Suprapubic skin (tissue), 4 donors: ENCODE measurements around the gene RCOR1. TPM values are rescaled to one million over a fixed set of nuclear protein-coding genes. Genes with fewer than 3 reads are reported as not detected.

Source experiments
- DNase-seq, 2 donors: peaks; one replicate each; pipeline ENCODE4 v3.0.0-alpha.2; 2019; ENCODE audit warnings: low spot score in 2 of 2
- H3K27ac ChIP-seq: fragments of 200-600 bp; sonication (generic); one replicate; pipeline ENCODE4 v1.5.1; 2019
- H3K27me3 ChIP-seq: fragments of 200-600 bp; sonication (generic); one replicate; pipeline ENCODE4 v1.5.1; 2019
- H3K36me3 ChIP-seq: fragments of 200-600 bp; sonication (generic); one replicate; pipeline ENCODE4 v1.5.1; 2019
- H3K4me1 ChIP-seq: fragments of 200-600 bp; sonication (generic); one replicate; pipeline ENCODE4 v1.5.1; 2019
- H3K4me3 ChIP-seq: fragments of 200-600 bp; sonication (generic); one replicate; pipeline ENCODE4 v1.5.1; 2019; ENCODE audit warnings: mild to moderate bottlenecking
- H3K9me3 ChIP-seq: fragments of 200-600 bp; sonication (generic); one replicate; pipeline ENCODE4 v1.5.1; 2019
- EP300 ChIP-seq: sonication (generic); formaldehyde crosslinking; IDR thresholded peaks from one replicate; pipeline ENCODE4 v1.6.1; 2017; ENCODE audit warnings: antibody characterized with exemption
- POLR2A ChIP-seq, 2 donors: fragments of 450-650 bp; IDR thresholded peaks; one replicate each; pipeline ENCODE4 v1.6.1; 2017; ENCODE audit warnings: antibody characterized with exemption in 2 of 2, mild to moderate bottlenecking in 2 of 2, moderate library complexity in 2 of 2
- POLR2AphosphoS5 ChIP-seq, 3 donors: sonication (generic); formaldehyde crosslinking; IDR thresholded peaks; one replicate each; pipeline ENCODE4 v1.6.1; 2017; ENCODE audit warnings: antibody characterized with exemption in 3 of 3
- WGBS: methylation state at CpG from one replicate; pipeline ENCODE4 v1.1.5; 2018; 5-methylcytosine and 5-hydroxymethylcytosine counted together
- total RNA-seq, 4 donors: library from RNA; depleted of rRNA; stranded (reverse); fragments of >200 nt; gene quantifications; one replicate each; pipeline ENCODE4 v1.1.0, GENCODE V29; 2016
- TF ChIP-seq, protein P1 (sequence below), 2 donors: fragments of 200-600 bp in 1 of 2; fragments of 450-650 bp in 1 of 2; sonication (generic) in 1 of 2; IDR thresholded peaks; one replicate each; pipeline ENCODE4 v1.5.1; 2016 to 2019; ENCODE audit warnings: antibody characterized with exemption in 2 of 2, mild to moderate bottlenecking in 1 of 2, moderate library complexity in 1 of 2

RCOR1 gene
- total RNA-seq, 4 donors from 2014 or later, result 20.6 to 27.7 (median 24.8) TPM

DNA sequence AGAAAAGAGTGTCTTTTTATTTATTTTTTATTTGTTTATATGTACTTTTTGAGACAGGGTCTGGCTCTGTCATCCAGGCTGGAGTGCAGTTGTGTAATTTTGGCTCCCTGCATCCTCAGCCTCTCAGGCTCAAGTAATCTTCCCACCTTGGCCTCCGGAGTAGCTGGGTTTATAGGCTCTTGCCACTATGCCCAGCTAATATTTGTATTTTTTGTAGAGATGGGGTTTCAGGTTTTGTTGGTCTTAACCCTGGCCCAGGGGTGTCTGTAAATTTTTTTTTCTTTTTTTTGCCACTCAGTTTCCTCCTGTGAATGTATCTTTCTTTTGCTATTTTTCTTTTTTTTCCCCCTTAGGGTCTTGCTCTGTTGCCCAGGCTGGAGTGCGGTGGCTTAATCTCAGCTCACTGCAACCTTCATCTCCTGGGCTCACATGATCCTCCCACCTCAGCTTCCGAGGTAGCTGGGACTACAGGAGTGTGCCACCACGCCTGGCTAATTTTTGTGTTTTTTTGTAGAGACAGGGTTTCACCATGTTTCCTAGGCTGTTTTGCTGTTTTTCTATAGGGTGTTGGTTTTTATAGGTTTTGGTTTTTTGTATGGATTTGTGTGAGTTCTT lies 11.0 kb downstream of the RCOR1 start:
- peaks cover 36% of the 10 kb centered on the region for H3K4me1 ChIP-seq

DNA sequence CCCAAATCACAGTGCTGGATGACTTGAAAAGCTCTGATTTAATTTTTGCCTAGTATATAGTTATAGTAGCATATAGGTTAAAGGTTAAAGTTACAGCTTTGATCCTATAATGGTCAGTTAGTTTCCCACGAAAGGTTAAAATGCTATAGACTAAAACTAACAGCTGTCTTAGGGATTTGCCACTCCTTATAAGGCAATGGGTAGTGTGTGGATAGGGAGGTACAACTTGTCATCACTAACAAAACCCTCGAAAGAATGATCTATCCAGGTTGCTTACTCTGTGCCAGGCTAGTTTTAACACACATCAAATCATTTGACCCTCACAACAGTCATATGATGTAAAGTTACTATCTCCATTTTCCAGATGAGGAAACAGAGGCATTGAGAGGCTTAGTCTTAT lies 11.7 kb downstream of the RCOR1 start:
- TF ChIP-seq EP300 (no peak), POLR2AphosphoS5 (IDR thresholded peaks at IDR 0.05) (no peak), POLR2A (IDR thresholded peaks at IDR 0.05) (no peak)
- DNase-seq, result no peak
- Histone ChIP-seq H3K27ac (no peak overlapping the region), H3K4me1 (peaks cover 36% of the 10 kb centered on the region), H3K27me3 (no peaks in the 10 kb centered on the region), H3K36me3 (peaks cover under 1% of the 10 kb centered on the region), H3K4me3 (no peak overlapping the region), H3K9me3 (no peaks in the 10 kb centered on the region)
- 76% methylated on average over 2 of the region's 2 CpGs for WGBS

More for the DNA sequence above, 11.0 kb downstream of the RCOR1 start:
- no peaks in the 10 kb centered on the region for H3K9me3 ChIP-seq
- H3K36me3 ChIP-seq, result peaks cover 3% of the 10 kb centered on the region
- WGBS, result 82% methylated on average over 4 of the region's 4 CpGs
- TF ChIP-seq POLR2A (IDR thresholded peaks at IDR 0.05), result no peak
- no peak for TF ChIP-seq EP300
- no peak for TF ChIP-seq POLR2AphosphoS5 (IDR thresholded peaks at IDR 0.05)
- TF ChIP-seq, protein P1, sequence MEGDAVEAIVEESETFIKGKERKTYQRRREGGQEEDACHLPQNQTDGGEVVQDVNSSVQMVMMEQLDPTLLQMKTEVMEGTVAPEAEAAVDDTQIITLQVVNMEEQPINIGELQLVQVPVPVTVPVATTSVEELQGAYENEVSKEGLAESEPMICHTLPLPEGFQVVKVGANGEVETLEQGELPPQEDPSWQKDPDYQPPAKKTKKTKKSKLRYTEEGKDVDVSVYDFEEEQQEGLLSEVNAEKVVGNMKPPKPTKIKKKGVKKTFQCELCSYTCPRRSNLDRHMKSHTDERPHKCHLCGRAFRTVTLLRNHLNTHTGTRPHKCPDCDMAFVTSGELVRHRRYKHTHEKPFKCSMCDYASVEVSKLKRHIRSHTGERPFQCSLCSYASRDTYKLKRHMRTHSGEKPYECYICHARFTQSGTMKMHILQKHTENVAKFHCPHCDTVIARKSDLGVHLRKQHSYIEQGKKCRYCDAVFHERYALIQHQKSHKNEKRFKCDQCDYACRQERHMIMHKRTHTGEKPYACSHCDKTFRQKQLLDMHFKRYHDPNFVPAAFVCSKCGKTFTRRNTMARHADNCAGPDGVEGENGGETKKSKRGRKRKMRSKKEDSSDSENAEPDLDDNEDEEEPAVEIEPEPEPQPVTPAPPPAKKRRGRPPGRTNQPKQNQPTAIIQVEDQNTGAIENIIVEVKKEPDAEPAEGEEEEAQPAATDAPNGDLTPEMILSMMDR (IDR thresholded peaks at IDR 0.05), result no peak
- H3K27ac ChIP-seq, result no peak overlapping the region
- no peak overlapping the region for H3K4me3 ChIP-seq
- H3K27me3 ChIP-seq, result no peaks in the 10 kb centered on the region
- no peak for DNase-seq

DNA sequence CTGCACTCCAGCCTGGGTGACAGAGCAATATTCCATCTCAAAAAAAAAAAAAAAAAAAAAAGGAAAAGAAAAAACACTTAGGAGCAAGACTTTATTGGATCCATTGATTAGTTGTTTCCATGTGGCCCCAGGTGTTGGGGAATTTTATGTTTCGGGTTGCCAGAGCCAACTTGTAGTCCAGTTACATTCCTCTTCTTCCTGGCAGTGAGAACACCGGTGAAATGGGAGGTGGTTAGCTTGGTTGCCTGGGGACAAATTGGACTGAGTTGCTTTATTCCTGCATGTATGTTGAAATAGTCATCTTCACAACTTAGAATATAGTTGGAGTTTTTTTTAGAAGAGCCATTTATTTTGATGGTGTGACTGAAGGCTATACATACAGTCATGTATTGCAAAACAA lies 12.6 kb downstream of the RCOR1 start:
- 31% methylated on average over 2 of the region's 2 CpGs for WGBS
- H3K27me3 ChIP-seq, result no peaks in the 10 kb centered on the region
- no peak overlapping the region for H3K27ac ChIP-seq
- peaks cover 36% of the 10 kb centered on the region for H3K4me1 ChIP-seq
- TF ChIP-seq POLR2A (IDR thresholded peaks at IDR 0.05) (no peak), POLR2AphosphoS5 (IDR thresholded peaks at IDR 0.05) (no peak), EP300 (no peak)
- TF ChIP-seq, protein P1 (IDR thresholded peaks at IDR 0.05), result no peak
- H3K9me3 ChIP-seq, result no peaks in the 10 kb centered on the region
- DNase-seq, result peak in 1 of 2 donors; percentile 52
- no peaks in the 10 kb centered on the region for H3K36me3 ChIP-seq
- H3K4me3 ChIP-seq, result no peak overlapping the region

DNA sequence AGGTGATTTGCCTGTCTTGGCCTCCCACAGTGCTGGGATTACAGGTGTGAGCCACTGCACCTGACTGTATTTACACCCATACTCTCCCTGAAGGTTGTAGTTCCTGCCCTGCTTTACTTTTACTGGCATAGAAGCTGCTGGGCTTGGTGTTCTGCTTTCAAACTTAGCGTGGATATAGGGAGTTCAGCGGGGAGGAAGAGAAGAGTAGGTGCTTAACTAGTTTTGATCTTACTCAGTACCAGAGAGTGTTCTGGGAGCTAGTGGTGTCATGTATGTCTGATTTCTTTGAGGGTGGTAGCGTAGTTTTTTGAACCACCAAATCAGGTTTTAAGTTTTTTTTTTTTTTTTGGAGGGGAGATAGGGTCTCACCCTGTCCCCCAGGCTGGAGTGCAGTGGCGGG lies 13.8 kb downstream of the RCOR1 start:
- Histone ChIP-seq H3K4me1 (peaks cover 38% of the 10 kb centered on the region), H3K36me3 (no peaks in the 10 kb centered on the region)
- TF ChIP-seq EP300, result no peak
- no peak for TF ChIP-seq POLR2AphosphoS5 (IDR thresholded peaks at IDR 0.05)
- TF ChIP-seq, protein P1 (IDR thresholded peaks at IDR 0.05), result no peak
- no peak for TF ChIP-seq POLR2A (IDR thresholded peaks at IDR 0.05)

DNA sequence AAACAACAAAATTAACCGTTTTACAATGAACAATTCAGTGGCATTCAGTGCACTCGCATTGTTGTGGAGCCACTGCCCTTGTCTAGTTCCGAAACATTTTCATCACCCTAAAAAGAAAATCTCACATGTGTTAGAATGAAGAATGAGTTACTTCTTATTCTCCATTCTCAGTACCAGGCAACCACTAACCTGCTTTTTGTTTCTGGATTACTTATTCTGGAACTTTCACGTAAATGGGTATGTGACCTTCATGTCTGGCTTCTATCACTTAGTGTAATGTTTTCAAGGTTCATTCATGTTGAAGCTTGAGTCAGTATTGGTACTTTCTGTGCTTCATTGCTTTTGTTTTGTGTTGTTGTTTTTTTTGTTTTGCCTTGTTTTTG lies 15.6 kb downstream of the RCOR1 start:
- H3K9me3 ChIP-seq, result no peaks in the 10 kb centered on the region
- H3K27me3 ChIP-seq, result no peaks in the 10 kb centered on the region
- H3K36me3 ChIP-seq, result no peaks in the 10 kb centered on the region
- peaks cover 31% of the 10 kb centered on the region for H3K4me1 ChIP-seq
- DNase-seq, result no peak
- 79% methylated on average over 4 of the region's 4 CpGs for WGBS
- no peak overlapping the region for H3K4me3 ChIP-seq
- H3K27ac ChIP-seq, result no peak overlapping the region
- TF ChIP-seq POLR2AphosphoS5 (IDR thresholded peaks at IDR 0.05) (no peak), EP300 (no peak)
- TF ChIP-seq, protein P1 (IDR thresholded peaks at IDR 0.05), result no peak

More for the DNA sequence above, 13.8 kb downstream of the RCOR1 start:
- no peak overlapping the region for H3K27ac ChIP-seq
- no peak for DNase-seq
- no peaks in the 10 kb centered on the region for H3K27me3 ChIP-seq
- H3K4me3 ChIP-seq, result no peak overlapping the region
- 81% methylated on average over 4 of the region's 4 CpGs for WGBS
- H3K9me3 ChIP-seq, result no peaks in the 10 kb centered on the region
